PC-9 (cell line): ENCODE results near the gene TVP23A.

ENCODE experiments used
- CTCF ChIP-seq: fragments of 200-600 bp; sonication (generic); conservative IDR thresholded peaks from 2 replicates; pipeline ENCODE4 v1.6.1; 2017; ENCODE audit warnings: mixed run types, antibody characterized with exemption, mild to moderate bottlenecking, moderate library complexity
- EZH2 ChIP-seq: fragments of 200-600 bp; sonication (generic); IDR thresholded peaks from 2 replicates; pipeline ENCODE4 v1.8.0; 2017; ENCODE audit warnings: antibody characterized with exemption, low read depth

GRCh38 chr16:10750793-10751192, 67.8 kb downstream of the TVP23A start:
- TF ChIP-seq EZH2 (no peak), CTCF (no peak)
